Measurements from ENCODE around the gene GATA5. TPM values are rescaled to one million over a fixed set of nuclear protein-coding genes. Genes with fewer than 3 reads are reported as not detected.

GATA5 gene
- total RNA-seq, 1 experiment from 2014 or later: 0.18 TPM

DNA sequence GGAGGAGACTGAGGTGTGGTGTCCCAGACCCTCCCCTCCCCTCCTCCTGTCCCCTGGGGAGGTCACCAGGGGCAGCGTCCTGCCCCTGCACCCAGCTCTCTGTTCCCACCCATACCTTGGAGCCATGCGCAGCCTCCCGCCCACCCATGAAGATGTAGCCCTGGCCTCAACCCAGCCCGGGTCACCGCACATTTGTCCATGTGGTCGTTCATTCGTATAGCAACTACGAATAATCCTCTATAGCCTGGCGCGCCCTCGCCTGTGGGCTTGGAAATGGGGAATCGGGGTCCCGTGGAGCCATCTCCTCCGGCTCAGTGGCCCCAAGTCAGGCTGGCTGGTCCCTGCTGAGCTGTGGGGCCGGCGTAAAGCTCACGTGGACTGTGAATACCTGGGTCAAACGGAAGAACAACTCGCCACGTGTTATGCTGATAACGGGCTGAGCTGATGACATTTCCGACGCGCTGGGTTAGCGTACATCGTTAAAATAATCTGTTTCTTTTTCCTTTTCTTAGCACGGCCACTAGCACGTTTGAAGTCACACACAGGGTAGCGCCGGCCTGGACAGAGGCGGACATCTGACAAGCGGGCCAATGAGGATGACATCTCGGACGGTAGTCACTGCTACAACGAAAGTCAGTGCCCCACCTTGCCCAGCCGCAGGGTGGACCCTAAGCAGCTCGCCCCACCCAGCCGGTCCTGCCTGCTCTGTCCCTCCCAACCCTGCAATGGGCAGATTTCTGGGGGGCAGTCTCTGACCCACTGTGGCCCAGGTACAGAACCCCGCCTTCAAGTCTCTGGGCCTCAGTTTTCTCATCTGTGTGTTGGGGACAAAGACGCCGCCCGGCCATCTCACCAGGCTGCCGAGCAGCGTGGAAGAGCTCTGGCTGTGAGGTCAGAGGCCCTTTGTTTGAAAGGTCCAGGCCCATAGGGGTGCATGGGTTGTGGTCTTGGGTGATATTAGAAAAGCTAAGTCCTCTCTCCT lies 28.6 kb downstream of the GATA5 start:
- Histone ChIP-seq H2AFZ (ENCODE audit: low read length) (no peak overlapping the region), H3K27me3 (ENCODE audit: low read length) (no peaks in the 10 kb centered on the region), H3K9ac (ENCODE audit: low read length) (no peak overlapping the region), H3F3A (ENCODE audit: low read length, unreplicated experiment) (no peaks in the 10 kb centered on the region), H3K9me2 (replicated peaks; ENCODE audit: low read length) (no peaks in the 10 kb centered on the region), H4K20me1 (ENCODE audit: low read length) (no peaks in the 10 kb centered on the region), H3K79me2 (ENCODE audit: low read length) (no peaks in the 10 kb centered on the region), H3K36me3 (ENCODE audit: low read depth, low read length) (no peaks in the 10 kb centered on the region), H3K4me1 (ENCODE audit: insufficient read depth, low read length) (no peaks in the 10 kb centered on the region), H3K27ac (ENCODE audit: low read length) (no peak overlapping the region), H3K4me2 (ENCODE audit: low read length) (no peak overlapping the region), H3K4me3 (ENCODE audit: low read length) (no peak overlapping the region), H3K9me3 (ENCODE audit: low read length) (no peaks in the 10 kb centered on the region)
- POLR2A ChIA-PET (ENCODE audit: unreplicated experiment): no interaction called here
- ATAC-seq (no peak), DNase-seq (no peak)
- TF ChIP-seq EZH2phosphoT487 (IDR thresholded peaks at IDR 0.05; ENCODE audit: borderline replicate concordance, low read length): no peak
- no peak for TF ChIP-seq EZH2 (IDR thresholded peaks at IDR 0.05; ENCODE audit: low read length, unreplicated experiment)
- TF ChIP-seq, protein P1, sequence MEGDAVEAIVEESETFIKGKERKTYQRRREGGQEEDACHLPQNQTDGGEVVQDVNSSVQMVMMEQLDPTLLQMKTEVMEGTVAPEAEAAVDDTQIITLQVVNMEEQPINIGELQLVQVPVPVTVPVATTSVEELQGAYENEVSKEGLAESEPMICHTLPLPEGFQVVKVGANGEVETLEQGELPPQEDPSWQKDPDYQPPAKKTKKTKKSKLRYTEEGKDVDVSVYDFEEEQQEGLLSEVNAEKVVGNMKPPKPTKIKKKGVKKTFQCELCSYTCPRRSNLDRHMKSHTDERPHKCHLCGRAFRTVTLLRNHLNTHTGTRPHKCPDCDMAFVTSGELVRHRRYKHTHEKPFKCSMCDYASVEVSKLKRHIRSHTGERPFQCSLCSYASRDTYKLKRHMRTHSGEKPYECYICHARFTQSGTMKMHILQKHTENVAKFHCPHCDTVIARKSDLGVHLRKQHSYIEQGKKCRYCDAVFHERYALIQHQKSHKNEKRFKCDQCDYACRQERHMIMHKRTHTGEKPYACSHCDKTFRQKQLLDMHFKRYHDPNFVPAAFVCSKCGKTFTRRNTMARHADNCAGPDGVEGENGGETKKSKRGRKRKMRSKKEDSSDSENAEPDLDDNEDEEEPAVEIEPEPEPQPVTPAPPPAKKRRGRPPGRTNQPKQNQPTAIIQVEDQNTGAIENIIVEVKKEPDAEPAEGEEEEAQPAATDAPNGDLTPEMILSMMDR (conservative IDR thresholded peaks at IDR 0.05; ENCODE audit: low read depth, low read length): no peak
- CTCF ChIA-PET: no interaction called here
- intact Hi-C loops (cut with micrococcal nuclease): no loop called here
- no TSS peak for BruUV-seq (replicated peaks)

- POLR2A ChIA-PET (ENCODE audit: unreplicated experiment): no interaction called here
- DNase-seq: no peak
- Histone ChIP-seq H3K27me3 (ENCODE audit: low read length) (no peaks in the 10 kb centered on the region), H3K4me3 (ENCODE audit: low read length) (no peak overlapping the region), H3K4me2 (ENCODE audit: low read length) (no peak overlapping the region), H4K20me1 (ENCODE audit: low read length) (no peaks in the 10 kb centered on the region), H3K9ac (ENCODE audit: low read length) (no peak overlapping the region), H3K9me2 (replicated peaks; ENCODE audit: low read length) (no peaks in the 10 kb centered on the region), H2AFZ (ENCODE audit: low read length) (no peak overlapping the region), H3K36me3 (ENCODE audit: low read depth, low read length) (no peaks in the 10 kb centered on the region), H3K4me1 (ENCODE audit: insufficient read depth, low read length) (no peaks in the 10 kb centered on the region), H3K9me3 (ENCODE audit: low read length) (no peaks in the 10 kb centered on the region), H3F3A (ENCODE audit: low read length, unreplicated experiment) (no peaks in the 10 kb centered on the region), H3K27ac (ENCODE audit: low read length) (no peak overlapping the region), H3K79me2 (ENCODE audit: low read length) (no peaks in the 10 kb centered on the region)
- no peak for TF ChIP-seq EZH2phosphoT487 (IDR thresholded peaks at IDR 0.05; ENCODE audit: borderline replicate concordance, low read length)
- TF ChIP-seq, protein P1 (conservative IDR thresholded peaks at IDR 0.05; ENCODE audit: low read depth, low read length): no peak
- TF ChIP-seq EZH2 (IDR thresholded peaks at IDR 0.05; ENCODE audit: low read length, unreplicated experiment): no peak
- no peak for ATAC-seq
- no TSS peak for BruUV-seq (replicated peaks)
- CTCF ChIA-PET: no interaction called here
- intact Hi-C loops (cut with micrococcal nuclease): no loop called here
Observed at GRCh38 chr20:62446481-62446880, 29.3 kb downstream of the GATA5 start.
